AG09319 (cell line): ENCODE measurements around the gene GDF3.

ENCODE experiments used
- DNase-seq: peaks from one replicate; pipeline ENCODE4 v3.0.0-alpha.2; 2010; ENCODE audit warnings: low read depth; ENCODE audit errors: extremely low read depth
- TF ChIP-seq, protein P1 (sequence below): IDR thresholded peaks from 2 replicates; pipeline ENCODE4 v1.5.1; 2011; ENCODE audit warnings: low read depth, mild to moderate bottlenecking, inconsistent platforms, low read length, moderate library complexity

The GDF3 gene

DNA sequence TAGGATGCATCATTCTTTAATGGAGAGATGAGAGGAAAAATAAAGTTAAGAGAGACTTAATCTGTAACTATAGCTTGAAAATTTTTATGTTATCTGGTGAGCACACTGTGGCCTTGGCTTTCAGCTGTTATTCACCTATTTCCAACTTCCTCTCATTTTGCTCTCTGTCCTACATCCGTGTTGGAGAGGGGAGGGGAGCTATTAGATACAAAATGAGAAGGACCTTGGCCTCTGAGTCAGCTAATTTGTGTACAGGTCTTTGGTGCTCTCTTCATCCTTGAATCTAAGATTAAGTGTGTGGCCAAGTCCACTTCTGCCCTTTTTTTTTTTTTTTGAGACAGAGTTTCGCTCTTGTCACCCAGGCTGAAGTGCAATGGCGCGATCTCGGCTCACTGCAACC lies 29.0 kb downstream of the GDF3 start:
- TF ChIP-seq, protein P1, sequence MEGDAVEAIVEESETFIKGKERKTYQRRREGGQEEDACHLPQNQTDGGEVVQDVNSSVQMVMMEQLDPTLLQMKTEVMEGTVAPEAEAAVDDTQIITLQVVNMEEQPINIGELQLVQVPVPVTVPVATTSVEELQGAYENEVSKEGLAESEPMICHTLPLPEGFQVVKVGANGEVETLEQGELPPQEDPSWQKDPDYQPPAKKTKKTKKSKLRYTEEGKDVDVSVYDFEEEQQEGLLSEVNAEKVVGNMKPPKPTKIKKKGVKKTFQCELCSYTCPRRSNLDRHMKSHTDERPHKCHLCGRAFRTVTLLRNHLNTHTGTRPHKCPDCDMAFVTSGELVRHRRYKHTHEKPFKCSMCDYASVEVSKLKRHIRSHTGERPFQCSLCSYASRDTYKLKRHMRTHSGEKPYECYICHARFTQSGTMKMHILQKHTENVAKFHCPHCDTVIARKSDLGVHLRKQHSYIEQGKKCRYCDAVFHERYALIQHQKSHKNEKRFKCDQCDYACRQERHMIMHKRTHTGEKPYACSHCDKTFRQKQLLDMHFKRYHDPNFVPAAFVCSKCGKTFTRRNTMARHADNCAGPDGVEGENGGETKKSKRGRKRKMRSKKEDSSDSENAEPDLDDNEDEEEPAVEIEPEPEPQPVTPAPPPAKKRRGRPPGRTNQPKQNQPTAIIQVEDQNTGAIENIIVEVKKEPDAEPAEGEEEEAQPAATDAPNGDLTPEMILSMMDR = no peak
- no peak for DNase-seq

DNA sequence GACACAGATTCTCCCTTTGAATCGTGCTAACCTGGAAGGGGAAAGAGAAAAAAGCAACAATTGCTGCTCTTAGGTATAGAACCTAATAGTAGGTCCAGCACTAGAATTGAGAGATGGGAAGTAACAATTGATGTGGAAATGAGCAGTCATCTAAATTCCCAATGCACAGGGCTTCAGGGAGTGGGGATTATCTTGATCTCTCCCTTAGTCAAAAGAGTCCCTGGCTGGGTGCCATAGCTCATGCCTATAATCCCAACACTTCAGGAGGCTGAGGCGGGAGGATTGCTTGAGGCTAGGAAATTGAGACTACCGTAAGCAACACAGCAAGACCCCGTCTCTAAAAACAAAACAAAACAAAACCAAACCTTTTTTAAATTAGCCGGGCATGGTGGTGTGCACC lies 33.8 kb downstream of the GDF3 start:
- TF ChIP-seq, protein P1 = no peak
- no peak for DNase-seq

DNA sequence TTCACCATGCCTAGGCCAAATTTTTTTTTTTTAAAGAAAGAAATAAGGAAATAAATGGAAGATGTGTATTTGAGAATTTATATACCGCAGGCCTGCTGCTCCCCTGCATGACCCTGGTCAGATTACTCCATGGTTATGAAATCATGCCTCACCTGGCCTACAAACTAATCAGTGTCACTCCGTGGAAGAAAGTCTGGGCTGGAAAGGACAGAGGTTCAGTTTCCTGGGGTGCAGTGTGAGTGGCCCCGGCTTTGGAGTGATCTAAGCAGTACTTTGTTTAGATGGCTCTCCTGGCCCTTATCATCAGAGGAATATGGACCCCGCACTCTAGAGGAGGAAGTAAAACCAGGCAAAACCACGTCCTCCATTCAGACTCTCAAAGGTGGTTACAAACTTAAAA lies 39.5 kb downstream of the GDF3 start:
- TF ChIP-seq, protein P1 = no peak
- no peak for DNase-seq

DNA sequence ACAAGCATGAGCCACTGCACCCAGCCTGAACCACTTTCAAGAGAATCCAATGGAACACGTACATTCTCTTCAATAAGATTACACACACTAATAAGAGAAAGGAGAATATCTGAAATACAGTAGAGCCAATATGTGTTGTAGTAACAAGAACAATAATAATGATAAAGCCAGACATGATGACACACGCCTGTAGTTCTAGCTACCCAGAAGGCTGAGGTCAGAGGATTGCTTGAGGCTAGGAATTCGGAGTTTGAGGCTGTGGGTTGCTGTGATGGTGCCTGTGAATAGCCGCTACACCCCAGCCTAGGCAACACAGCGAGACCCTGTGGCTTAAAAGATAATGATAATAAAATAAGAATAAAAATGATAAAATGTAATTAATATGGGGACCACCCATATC lies 45.5 kb downstream of the GDF3 start:
- TF ChIP-seq, protein P1 = no peak
- no peak for DNase-seq

DNA sequence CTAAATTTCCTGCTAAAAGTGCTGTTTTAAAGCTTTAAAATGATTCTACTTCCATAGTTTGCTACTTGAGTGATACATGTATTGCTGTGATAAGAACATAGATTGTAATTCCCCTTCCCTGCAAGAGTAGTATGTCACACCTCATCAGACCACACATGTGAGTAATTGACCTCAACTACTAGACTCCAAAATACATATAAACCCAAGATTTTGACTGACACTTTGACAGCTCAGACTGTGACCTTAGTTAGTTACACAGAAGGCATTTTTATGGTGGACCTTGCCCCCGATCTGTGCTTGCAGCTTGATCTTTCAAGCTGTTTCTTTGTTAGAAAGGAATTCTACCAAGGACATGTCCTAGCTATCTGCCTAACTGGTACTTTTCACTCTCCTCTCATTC lies 48.5 kb downstream of the GDF3 start:
- DNase-seq = no peak
- TF ChIP-seq, protein P1 = no peak

DNA sequence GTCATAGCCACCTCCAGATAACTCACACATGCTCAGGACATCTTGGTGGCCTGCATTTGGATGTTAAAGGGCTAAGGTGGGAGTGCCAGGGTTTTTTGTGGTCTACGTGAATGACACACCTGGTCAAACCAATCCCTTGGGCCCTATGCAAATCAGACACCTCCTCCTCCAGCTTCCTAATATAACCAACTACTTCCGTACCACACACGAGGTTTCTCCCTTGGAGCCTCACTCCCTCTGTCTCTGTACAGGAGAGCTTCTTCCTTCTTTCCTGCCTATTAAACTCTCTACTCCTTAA lies 49.4 kb downstream of the GDF3 start:
- TF ChIP-seq, protein P1 = no peak
- no peak for DNase-seq

DNA sequence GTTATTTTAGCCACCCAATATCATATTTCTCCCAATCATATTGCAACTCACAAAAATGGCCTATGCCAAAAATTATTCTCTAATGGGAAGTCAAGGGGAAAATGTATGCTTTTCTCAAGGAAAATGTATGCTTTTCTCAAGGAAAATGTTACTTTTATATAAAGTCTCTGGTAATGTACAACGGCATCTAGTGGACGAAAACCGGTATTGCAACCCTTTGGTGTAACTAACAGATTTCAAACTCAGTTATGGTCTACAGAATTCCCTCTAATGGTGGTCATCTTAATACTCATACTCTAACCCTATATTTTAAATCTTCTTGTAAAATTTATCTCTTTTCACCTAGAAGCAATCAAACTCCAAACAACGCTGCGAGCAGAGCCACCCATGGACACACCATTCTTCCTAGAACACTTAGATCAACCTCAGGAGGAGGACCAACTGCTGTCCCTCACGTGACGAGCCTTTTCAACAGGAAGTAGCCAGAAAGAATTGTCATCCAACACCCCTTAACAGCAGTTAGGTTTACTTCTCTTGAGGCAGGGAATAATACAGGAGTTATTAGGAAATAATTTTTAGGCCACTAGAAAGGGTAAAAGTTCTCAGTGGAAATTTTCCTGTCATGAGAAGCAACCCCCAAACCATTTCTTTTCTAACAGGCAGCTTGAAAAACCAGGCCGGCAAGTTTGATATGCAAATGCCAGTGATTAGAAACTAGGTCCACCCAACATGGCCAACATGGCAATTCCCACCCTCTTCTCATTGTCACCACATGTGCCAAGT lies 50.0 kb downstream of the GDF3 start:
- TF ChIP-seq, protein P1 = peak; percentile 85
- DNase-seq = no peak
